Activated naive CD8-positive, alpha-beta T cell treated with anti-CD3 and anti-CD28 coated beads, Interleukin-2, amount 10 ng/mL, durations not matched to agents 7 days and 5 days (primary cell): ENCODE measurements around the gene MAPRE3. TPM values are rescaled to one million over a fixed set of nuclear protein-coding genes. Genes with fewer than 3 reads are reported as not detected.

Experiments used
- ATAC-seq: fragments of 150-1000 bp; cut with Tn5 transposase; one replicate; pipeline ENCODE4 v1.10.0; 2021; ENCODE audit warnings: low read depth, moderate library complexity
- POLR2A ChIA-PET: fragments of 350-600 bp; sonication (Branson Sonifier 250); formaldehyde crosslinking; loops from one replicate; lab custom pipeline; 2021; ENCODE audit warnings: antibody characterized with exemption; lab: Charles Lee
- DNase-seq: peaks from one replicate; pipeline ENCODE4 v3.0.0; 2021
- H3K27ac Mint-ChIP-seq: one replicate; pipeline ENCODE4 v1.8.0; 2022; ENCODE audit warnings: mild to moderate bottlenecking, mixed read lengths
- H3K27me3 Mint-ChIP-seq: one replicate; pipeline ENCODE4 v1.8.0; 2022; ENCODE audit warnings: mild to moderate bottlenecking, moderate library complexity, mixed read lengths
- H3K36me3 Mint-ChIP-seq: one replicate; pipeline ENCODE4 v1.8.0; 2021; ENCODE audit warnings: mild to moderate bottlenecking, mixed read lengths
- H3K4me1 Mint-ChIP-seq: one replicate; pipeline ENCODE4 v1.8.0; 2021; ENCODE audit warnings: mixed read lengths
- H3K4me3 Mint-ChIP-seq: one replicate; pipeline ENCODE4 v1.8.0; 2022; ENCODE audit warnings: mild to moderate bottlenecking, moderate library complexity, mixed read lengths
- H3K9me3 Mint-ChIP-seq: one replicate; pipeline ENCODE4 v1.8.0; 2021; ENCODE audit warnings: mixed read lengths
- total RNA-seq, 2 experiments: library from RNA; stranded (reverse); gene quantifications; one replicate each; pipeline ENCODE4 v1.2.3, GENCODE V29; 2021

Gene MAPRE3
- total RNA-seq, 2 experiments from 2014 or later = 1.9 to 2.0 TPM

DNA sequence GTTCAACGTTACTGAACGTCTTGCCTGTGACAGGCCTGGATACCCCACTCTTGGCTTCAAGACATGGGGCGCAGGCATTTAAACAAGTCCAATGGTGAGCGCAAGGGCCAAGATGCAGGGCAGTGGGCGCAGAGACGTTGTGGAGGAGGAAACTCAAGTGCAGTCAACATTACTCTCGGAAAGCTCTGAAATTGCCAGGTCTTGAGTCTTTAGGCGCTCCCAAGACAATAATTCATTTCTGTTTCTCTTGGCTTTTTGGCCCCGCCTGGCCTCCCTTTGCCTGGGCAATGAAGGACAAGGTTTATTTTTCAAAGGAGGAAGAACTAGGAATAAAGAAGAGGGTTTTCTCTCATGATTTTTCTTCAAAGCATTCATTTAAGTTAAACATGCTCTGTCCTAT, 49.0 kb downstream of the MAPRE3 start:
- POLR2A ChIA-PET = interaction anchor here (0.6 kb wide), 2 partner anchors 171 to 865 kb away, joined by 3 read pairs; no protein-coding TSS in a partner anchor
- Mint-ChIP-seq H3K4me3 (no peak overlapping the region), H3K27me3 (no peaks in the 10 kb centered on the region), H3K9me3 (no peaks in the 10 kb centered on the region), H3K36me3 (no peaks in the 10 kb centered on the region), H3K4me1 (peaks cover 5% of the 10 kb centered on the region), H3K27ac (no peak overlapping the region)
- DNase-seq = no peak
- ATAC-seq = no peak

DNA sequence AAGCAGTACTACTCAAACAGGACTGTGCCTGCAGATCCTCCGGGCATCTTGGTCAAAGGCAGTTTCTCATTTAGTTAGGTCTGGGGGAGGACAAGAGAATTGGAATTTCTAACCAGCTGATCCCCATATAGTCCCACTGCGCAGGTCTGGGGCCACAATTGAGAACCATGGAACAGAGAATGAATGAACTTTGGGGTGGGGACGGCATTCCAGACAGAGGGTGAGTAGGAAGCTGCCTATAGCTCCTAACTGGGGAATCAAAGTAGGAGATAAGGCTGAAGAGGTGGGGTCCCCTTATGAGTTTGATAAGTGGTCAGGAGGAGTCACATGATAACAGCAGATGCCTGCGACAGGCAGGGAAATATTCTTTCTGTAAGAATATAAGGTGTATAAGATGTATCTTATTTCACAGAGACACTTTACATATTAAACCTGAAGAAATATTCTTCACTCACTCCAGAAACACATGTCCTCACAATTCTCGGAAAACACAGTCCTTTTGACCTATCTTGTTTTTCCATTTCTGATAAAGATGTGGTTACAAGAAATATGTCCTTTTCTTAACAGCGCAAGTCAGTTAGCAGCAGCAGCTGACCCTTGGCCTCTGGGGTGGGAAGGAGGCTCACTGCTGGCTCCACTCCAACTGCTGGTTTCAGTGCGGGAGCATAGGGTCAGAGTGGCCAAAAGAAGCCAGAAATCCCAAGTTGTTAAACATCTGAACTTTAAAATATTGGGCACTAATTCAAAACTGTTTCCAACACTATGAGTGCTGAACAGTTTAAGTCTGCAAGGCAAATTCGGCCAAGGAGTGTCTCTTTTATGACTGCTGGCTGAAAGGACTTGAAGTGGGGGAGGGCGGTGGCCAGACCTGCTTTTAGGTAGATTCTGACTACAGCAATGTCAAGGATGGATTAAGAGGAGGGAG, 49.8 kb downstream of the MAPRE3 start:
- POLR2A ChIA-PET = interaction anchor here (0.6 kb wide), 1 partner anchor 866 kb away, joined by 3 read pairs; no protein-coding TSS in a partner anchor
- H3K36me3 Mint-ChIP-seq = no peaks in the 10 kb centered on the region
- peaks cover 5% of the 10 kb centered on the region for H3K4me1 Mint-ChIP-seq
- ATAC-seq (no peak), DNase-seq (no peak)
- H3K27me3 Mint-ChIP-seq = no peaks in the 10 kb centered on the region
- no peak overlapping the region for H3K27ac Mint-ChIP-seq
- no peak overlapping the region for H3K4me3 Mint-ChIP-seq
- H3K9me3 Mint-ChIP-seq = no peaks in the 10 kb centered on the region

DNA sequence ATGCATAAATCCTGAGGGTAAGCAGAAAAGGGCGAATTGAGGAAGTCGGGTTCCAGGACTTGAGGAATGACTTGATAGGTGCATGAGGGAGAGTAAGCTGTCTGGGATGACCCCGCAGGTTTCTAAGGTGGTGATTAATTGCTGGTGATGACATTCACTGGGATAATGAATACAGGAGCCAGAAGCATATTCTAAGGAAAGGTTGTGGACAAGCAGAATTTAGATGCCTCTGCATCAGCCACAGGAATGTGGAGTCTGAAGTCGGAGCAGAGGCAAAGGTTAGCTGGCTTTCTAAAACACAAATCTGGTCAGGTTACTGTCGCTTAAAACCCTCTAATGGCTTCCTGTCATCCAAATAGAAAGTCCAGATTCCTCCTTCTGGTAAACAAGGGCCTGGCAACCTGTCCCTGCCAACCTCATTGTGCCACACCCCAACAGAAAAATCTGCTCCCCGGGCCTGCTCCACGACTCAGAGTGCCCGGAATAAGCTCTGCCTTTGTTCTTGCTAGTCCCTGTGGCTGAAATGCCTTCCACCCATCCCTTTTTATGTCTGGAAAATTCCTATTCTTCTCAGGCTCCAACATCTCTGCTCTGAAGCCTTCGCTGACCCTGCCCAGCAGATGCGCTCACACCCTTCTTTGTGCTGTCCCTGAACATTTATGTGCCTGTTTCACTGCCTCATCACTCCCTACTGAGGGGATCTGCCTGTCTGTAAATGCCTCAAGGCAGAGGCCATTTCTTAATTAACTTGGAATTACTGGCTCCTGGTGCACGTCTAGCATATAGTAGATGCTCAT, 51.0 kb downstream of the MAPRE3 start:
- POLR2A ChIA-PET = no interaction called here
- no peak overlapping the region for H3K27ac Mint-ChIP-seq

DNA sequence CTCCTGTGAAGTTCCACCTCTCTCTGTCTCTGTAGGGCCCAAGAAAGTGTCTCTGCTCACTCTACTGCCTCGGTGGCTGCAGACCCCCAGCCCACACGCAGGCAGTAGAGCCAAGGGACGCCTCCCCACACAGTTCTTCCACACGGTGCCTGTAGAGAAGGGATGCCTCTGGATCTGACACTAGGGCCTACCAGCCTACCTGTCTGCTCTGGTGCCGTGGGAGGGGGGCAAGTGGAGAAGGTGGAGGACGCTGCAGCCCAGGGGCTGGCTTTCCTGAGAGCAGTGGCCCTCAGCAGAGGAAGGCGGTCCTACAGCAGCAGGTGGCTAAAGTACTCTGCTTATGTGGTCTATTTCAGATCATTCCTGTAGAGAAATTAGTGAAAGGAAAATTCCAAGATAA, 53.3 kb downstream of the MAPRE3 start:
- no peaks in the 10 kb centered on the region for H3K4me1 Mint-ChIP-seq

More for the DNA sequence above, 51.0 kb downstream of the MAPRE3 start:
- Mint-ChIP-seq H3K27me3 (no peaks in the 10 kb centered on the region), H3K4me1 (no peaks in the 10 kb centered on the region), H3K36me3 (no peaks in the 10 kb centered on the region), H3K9me3 (no peaks in the 10 kb centered on the region), H3K4me3 (no peak overlapping the region)
- no peak for ATAC-seq
- no peak for DNase-seq

DNA sequence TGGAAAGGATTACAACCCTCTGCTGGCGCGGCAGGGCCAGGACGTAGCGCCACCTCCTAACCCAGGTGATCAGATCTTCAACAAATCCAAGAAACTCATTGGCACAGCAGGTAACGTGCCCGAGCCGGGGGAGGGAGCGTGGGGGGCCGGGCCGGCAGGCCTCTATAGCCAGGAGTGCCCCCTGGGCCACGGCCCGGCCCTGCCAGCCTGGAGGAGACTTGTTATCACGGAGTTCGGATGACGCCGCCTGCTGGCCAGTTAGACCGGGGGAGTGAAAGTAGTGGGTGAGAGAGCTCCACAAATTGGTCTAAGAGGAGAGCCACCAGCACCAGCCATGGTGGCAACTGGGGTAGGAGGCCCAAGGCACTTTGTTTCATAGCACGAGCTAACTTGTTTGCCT, 53.8 kb downstream of the MAPRE3 start:
- DNase-seq (peak; percentile 23), ATAC-seq (no peak)
- no peaks in the 10 kb centered on the region for H3K27me3 Mint-ChIP-seq
- H3K4me3 Mint-ChIP-seq = no peak overlapping the region
- no peaks in the 10 kb centered on the region for H3K36me3 Mint-ChIP-seq
- POLR2A ChIA-PET = no interaction called here
- H3K9me3 Mint-ChIP-seq = no peaks in the 10 kb centered on the region
- H3K4me1 Mint-ChIP-seq = no peaks in the 10 kb centered on the region
- H3K27ac Mint-ChIP-seq = no peak overlapping the region

More for the DNA sequence above, 53.3 kb downstream of the MAPRE3 start:
- DNase-seq (no peak), ATAC-seq (no peak)
- H3K36me3 Mint-ChIP-seq = no peaks in the 10 kb centered on the region
- POLR2A ChIA-PET = no interaction called here
- no peak overlapping the region for H3K27ac Mint-ChIP-seq
- H3K27me3 Mint-ChIP-seq = no peaks in the 10 kb centered on the region
- no peaks in the 10 kb centered on the region for H3K9me3 Mint-ChIP-seq
- H3K4me3 Mint-ChIP-seq = no peak overlapping the region

DNA sequence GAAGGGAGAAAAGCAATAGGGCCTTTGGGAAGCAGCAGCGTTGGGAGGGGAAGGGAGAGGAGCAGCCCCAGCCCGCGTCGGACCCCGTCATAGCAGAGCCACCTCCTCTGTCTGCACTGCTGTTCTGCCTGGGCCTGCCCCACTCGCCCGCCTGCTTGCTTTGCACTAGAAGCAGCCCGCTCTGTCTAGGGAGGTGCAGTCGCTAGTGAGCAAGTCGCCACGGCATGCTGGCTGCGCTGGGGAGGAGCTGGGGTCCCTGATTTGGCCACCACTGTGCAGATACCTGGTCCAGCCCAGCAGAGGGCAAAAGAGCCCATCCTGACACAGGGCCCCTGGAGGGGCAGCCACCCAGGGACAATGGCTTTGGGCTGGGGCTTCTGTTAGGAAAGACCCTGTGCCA, 54.4 kb downstream of the MAPRE3 start:
- Mint-ChIP-seq H3K9me3 (no peaks in the 10 kb centered on the region), H3K4me1 (peaks cover 4% of the 10 kb centered on the region), H3K27ac (no peak overlapping the region)

DNA sequence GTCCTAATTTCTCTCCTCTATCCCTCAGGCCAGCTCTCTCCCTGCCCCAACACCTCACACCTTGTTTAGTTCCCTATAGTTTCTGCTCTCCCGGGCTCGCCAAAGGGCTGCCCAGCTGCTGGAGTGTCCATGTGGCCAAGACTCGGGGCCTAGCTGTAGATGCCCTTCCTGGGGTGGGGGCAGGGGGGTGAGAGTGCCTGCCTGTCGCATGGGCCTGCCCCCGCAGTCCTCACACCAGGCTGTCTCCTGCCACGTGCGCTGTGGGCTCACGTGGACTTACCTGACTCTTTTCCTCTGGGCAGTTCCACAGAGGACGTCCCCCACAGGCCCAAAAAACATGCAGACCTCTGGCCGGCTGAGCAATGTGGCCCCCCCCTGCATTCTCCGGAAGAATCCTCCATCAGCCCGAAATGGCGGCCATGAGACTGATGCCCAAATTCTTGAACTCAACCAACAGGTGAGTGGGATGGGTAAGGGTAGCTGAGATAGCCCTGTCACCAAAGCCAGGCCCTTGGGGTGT, 54.9 kb downstream of the MAPRE3 start:
- no peak overlapping the region for H3K27ac Mint-ChIP-seq
- ATAC-seq (no peak), DNase-seq (no peak)
- no peaks in the 10 kb centered on the region for H3K9me3 Mint-ChIP-seq
- peaks cover 2% of the 10 kb centered on the region for H3K36me3 Mint-ChIP-seq
- no peak overlapping the region for H3K4me3 Mint-ChIP-seq
- POLR2A ChIA-PET = no interaction called here
- H3K4me1 Mint-ChIP-seq = peaks cover 7% of the 10 kb centered on the region
- H3K27me3 Mint-ChIP-seq = no peaks in the 10 kb centered on the region

More for the DNA sequence above, 54.4 kb downstream of the MAPRE3 start:
- H3K4me3 Mint-ChIP-seq = no peak overlapping the region
- DNase-seq (no peak), ATAC-seq (no peak)
- no peaks in the 10 kb centered on the region for H3K27me3 Mint-ChIP-seq
- peaks cover 2% of the 10 kb centered on the region for H3K36me3 Mint-ChIP-seq
- POLR2A ChIA-PET = no interaction called here

DNA sequence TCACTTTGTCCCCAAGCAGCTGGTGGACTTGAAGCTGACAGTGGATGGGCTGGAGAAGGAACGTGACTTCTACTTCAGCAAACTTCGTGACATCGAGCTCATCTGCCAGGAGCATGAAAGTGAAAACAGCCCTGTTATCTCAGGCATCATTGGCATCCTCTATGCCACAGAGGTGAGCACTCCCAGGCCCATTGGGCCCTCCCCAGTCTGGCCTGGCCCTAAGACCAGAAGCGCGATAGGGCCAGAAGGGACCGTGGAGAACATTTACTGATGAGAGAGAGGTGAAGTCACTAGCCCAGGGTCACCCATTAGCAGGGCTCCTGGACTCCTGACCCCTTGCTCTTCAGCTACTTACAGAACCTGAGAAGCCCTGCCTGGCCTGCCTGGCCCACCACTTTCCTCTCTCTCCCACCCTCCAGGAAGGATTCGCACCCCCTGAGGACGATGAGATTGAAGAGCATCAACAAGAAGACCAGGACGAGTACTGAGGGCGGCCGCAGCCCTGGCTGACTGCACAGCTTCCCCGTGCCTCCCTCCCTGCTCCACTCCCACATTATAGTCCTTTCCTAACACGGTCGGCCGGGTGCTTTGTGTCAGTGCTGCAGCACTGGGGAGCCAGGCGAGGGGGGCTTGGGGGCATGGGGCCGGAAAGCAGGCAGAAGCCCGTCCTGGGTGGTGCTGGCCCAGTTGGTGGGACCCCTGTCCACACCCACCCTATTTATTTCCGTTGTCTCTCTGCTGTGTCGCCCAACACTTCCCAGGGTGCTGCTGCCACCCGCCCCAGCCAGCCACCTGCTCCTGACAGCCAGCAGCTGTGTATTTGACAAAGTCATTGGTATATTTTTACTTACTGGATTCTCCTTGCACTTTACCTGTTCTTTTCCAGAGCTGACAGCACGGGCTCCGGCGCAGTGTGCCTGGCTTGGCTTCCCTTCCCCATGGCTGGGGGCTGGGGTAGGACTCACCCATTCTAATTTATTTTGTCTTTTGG, 55.7 kb downstream of the MAPRE3 start:
- DNase-seq (peak; percentile 20), ATAC-seq (no peak)
- no peak overlapping the region for H3K4me3 Mint-ChIP-seq
- no peak overlapping the region for H3K27ac Mint-ChIP-seq
- no peaks in the 10 kb centered on the region for H3K27me3 Mint-ChIP-seq
- POLR2A ChIA-PET = interaction anchor here (1.6 kb wide), 1 partner anchor 59 kb away, joined by 4 read pairs; no protein-coding TSS in a partner anchor
- no peaks in the 10 kb centered on the region for H3K9me3 Mint-ChIP-seq
- peaks cover 6% of the 10 kb centered on the region for H3K36me3 Mint-ChIP-seq
- peaks cover 11% of the 10 kb centered on the region for H3K4me1 Mint-ChIP-seq

DNA sequence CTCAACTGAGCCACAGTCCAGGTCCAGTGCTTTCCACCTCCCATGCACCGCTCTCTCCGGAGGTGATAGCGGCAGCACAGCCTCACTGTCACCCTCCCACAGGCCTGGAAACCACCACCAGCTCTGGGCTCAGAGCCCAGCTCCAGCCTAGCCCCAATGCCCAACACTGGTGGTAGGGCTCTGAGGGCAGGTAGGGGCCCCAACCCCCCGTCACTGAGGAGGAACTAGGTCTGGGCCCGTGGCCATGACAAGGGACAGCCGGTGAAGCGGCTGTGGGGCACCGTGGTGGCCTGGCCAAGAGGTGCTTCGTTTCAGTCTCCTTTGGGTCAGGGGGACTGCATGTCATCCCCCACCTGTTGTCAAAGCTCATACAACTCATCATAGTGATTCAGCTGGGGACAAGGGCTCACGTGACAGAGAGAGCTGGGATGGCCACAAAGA, 56.8 kb downstream of the MAPRE3 start:
- Mint-ChIP-seq H3K36me3 (peaks cover 8% of the 10 kb centered on the region), H3K4me1 (peaks cover 15% of the 10 kb centered on the region), H3K9me3 (no peaks in the 10 kb centered on the region), H3K27ac (no peak overlapping the region), H3K27me3 (no peaks in the 10 kb centered on the region), H3K4me3 (no peak overlapping the region)
- ATAC-seq (no peak), DNase-seq (peak; percentile 19)
- POLR2A ChIA-PET = interaction anchor here (1.6 kb wide), 1 partner anchor 58 kb away, joined by 4 read pairs; no protein-coding TSS in a partner anchor

DNA sequence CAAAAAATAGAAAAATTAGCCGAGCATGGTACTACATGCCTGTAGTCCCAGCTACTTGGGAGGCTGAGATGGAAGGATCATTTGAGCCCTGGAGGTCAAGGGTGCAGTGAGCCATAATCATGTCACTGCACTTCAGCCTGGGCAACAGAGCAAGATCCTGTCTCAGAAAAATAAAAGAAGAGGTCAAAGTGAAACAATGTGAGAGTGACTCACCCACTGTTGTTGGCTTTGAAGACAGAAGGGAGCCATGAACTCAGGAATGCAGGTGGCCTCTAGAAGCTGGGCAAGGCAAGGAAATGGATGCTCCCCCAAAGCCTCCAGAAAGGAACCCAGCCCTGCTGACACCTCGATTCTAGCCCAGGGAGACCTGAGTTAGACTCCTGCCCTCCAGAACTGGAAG, 58.6 kb downstream of the MAPRE3 start:
- H3K4me3 Mint-ChIP-seq = no peak overlapping the region
- POLR2A ChIA-PET = interaction anchor here (1.2 kb wide), 1 partner anchor 22 kb away, joined by 4 read pairs; the partner anchor contains the start of gene AGBL5
- peaks cover 22% of the 10 kb centered on the region for H3K4me1 Mint-ChIP-seq

DNA sequence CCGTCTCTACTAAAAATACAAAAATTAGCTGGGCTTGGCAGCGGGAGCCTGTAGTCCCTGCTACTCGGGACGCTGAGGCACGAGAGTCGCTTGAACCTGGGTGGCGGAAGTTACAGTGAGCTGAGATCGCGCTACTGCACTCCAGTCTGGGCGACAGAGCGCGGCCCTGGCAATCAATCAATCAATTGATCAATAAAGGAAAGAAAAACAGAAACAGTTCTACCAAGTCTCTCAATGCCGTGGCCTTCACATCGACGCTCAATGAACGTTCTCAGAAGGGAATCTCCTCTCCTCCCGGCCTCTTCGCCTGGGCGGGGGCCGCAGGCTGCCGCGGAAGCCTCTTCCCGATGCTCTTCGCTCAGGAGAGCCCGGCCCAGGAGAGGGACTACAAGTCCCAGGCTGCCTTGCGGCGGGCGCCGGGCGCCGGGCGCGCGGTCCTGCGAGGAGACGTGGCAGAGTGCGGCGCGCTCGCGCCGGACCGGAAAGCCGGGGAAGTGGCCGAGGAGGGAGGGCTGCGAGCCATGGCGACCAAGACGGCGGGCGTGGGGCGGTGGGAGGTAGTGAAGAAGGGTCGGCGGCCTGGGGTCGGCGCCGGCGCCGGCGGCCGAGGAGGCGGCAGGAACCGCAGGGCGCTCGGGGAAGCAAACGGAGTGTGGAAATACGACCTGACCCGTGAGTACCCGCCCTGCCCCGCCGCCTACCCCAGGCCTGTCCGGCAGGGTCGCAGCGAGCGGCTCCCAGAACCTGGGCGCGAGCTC, 62.2 kb downstream of the MAPRE3 start, which contains the start of gene TMEM214:
Gene TMEM214 (plus strand): TSS at position 471 of the 758 bp plus-strand sequence. CDS start 51 bp downstream, at position 522.
- Mint-ChIP-seq H3K36me3 (peaks cover 16% of the 10 kb centered on the region), H3K4me3 (peak within 1 kb of the TSS; percentile 98), H3K27me3 (no peaks in the 10 kb centered on the region), H3K27ac (peak within 1 kb of the TSS; percentile 90), H3K4me1 (peaks cover 26% of the 10 kb centered on the region), H3K9me3 (no peaks in the 10 kb centered on the region)
- POLR2A ChIA-PET = interaction anchor here (0.7 to 2.7 kb wide), 6 partner anchors 14 to 55 kb away, joined by 3 to 23 read pairs (median 3); partner anchors contain the start of genes AGBL5, KHK and OST4
- DNase-seq = peak; percentile 87
- peak; percentile 96 for ATAC-seq

More for the DNA sequence above, 58.6 kb downstream of the MAPRE3 start:
- no peaks in the 10 kb centered on the region for H3K9me3 Mint-ChIP-seq
- H3K27me3 Mint-ChIP-seq = no peaks in the 10 kb centered on the region
- H3K27ac Mint-ChIP-seq = no peak overlapping the region
- H3K36me3 Mint-ChIP-seq = peaks cover 10% of the 10 kb centered on the region
- DNase-seq (no peak), ATAC-seq (no peak)
